IPS-NIHi7 (cell line): ENCODE results near the gene KAT5.
"Not testable (repeated sequence)": the region's sequence is repeated elsewhere in the genome, so short reads cannot be mapped to it uniquely, and the experiment has no call there.

Source experiments
- DNase-seq: peaks from one replicate; pipeline ENCODE4 v3.0.0; 2012; ENCODE audit warnings: mixed read lengths; ENCODE audit errors: extremely low spot score

The KAT5 gene

DNA sequence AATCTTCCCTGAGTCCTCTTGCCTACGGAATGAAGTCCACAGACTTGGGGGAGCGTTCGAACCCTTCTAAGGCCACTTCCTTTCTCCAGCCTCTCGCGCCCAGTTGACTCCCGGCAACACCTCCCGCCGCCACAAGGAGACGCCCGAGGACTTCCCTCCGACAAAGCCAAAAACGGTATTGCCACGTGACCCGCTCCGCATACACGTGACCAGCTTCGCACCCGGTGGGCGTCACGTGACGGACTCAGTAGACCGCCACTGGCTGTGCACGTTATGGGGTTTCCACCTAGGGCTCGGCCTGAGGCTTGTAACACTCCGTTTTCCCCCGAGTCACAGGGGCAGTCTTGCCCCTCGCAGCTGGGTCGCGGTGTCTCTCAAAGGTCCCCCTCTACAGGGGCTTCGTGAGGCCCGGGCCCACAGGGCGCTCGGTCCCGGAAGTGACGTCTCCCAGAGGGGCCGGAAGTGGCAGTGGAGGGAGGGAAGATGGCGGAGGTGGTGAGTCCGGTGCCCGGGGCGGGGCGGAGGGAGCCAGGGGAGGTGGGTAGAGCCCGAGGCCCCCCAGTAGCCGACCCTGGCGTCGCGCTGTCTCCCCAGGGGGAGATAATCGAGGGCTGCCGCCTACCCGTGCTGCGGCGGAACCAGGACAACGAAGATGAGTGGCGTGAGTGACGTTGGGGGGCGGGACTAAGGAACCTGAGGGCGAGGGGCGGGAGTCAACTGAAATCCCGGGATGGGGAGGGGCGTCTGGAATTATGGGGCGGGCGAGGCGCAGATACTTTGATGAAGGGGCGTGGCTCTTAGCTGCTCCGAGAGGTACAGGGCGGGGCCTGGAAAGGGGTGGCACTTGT, at the start of gene KAT5:
KAT5 (plus strand) TSS at position 468 of the 848 bp plus-strand sequence; CDS start at position 484, 16 bp downstream.
- DNase-seq: peak; percentile 97

DNA sequence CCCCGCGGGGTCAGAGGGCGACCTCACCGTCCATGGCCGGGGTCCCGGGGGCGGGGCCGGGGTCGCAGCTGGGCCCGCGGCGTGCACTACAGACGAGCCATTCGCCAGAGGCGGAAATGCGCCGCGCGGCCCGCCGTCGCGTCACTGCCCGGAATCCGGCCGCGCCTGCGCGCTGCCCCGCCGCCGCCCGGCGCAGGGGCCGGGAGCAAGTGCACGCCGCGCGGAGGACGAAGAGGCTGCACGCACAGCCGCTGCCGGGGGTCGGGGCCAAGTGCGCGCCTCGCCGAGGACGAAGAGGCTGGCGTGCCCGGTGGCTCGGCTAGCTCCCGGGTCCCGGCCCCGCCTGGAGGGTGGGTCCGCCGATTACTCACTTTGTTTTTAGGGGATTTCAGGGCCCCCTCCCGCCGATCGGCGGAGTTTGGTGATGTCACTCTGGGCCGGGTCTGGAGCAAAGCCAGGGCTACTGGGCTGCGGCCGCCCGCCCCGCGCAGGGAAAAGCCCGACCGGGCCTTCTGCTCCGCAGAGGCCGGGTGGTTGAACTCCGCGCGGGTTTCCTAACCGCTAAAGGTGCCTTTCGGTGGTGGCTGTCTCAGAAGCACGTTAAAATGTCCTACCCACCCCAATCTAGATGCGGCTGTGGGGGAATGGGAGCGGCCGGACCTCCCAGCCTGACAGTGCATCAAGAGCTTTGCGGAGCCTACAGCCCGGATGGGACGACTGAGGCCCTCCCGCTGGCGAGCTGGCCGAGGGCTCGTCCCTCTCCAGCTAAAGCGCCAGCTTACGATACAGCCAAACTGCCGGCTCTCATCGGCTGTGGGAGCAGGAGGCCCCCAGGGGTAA, 49.0 kb upstream of the KAT5 start, which contains the start of gene RELA:
RELA (minus strand) TSS at position 118 of the 840 bp plus-strand sequence; CDS start at position 34, 84 bp downstream.
- peak; percentile 93 for DNase-seq

DNA sequence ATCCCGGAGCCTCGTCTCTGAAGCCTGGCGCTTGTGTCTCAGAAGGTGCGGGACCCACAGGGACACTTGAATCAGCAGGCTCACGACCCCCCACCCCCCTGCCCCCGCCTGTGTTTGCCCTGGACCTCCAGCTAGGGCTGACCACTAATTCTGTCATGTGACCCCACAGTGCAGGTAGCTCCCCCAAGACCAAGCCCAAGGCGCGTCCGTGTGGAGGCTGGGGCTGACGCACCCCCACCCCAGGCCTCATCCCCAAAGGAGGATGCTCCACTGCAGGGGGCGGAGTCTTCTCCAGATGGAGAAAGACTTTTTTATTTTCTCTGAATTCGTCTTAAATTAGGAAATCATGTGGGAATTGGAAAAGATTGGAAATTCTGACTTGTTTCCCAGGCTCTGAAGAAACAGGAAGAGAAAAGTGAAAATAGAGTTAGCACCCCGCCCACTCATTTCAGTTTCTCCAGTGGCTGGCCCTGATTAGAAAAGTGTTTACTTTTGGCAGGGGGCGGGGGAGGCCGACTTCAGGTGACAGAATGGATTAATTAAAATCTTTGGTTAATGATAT, 48.3 kb upstream of the KAT5 start:
- DNase-seq: peak; percentile 49

- no peak for DNase-seq
Measured at GRCh38 chr11:65672180-65672860, 39.7 kb upstream of the KAT5 start.

DNA sequence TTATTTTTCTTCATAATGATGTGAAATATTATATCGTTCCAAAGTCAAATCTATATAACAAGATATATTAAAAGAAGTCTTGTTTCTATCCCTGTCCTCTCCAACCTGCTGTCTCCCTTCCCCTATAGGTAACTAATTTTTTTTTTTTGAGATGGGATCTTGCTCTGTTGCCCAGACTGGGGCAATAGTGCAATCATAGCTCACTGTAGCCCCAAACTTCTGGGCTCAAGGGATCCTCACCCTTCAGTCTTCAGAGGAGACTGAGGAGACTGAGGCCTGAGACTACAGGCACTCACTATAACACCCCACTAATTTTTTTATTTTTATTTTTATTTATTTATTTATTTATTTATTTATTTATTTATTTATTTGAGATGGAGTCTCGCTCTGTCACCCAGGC, 39.1 kb upstream of the KAT5 start:
- DNase-seq: no peak

GRCh38 chr11:65680192-65680743, 31.8 kb upstream of the KAT5 start:
- DNase-seq: no peak

GRCh38 chr11:65683480-65683879, 28.6 kb upstream of the KAT5 start:
- DNase-seq: not testable (repeated sequence)

DNA sequence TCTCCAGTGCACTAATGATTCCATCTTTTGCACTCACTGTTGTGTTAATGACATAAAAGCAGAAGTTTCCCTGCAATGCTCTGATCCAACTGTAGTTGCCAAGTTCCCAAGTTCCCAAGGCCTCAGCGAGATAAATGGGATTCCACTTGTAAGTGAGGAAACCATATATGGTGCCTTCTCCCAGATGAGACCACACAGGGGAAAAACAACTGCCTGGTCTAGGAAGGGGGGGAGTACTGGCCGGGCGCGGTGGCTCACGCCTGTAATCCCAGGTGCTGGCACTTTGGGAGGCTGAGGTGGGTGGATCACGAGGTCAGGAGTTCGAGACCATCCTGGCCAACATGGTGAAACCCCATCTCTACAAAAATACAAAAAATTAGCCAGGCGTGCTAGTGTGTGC, 26.1 kb upstream of the KAT5 start:
- no peak for DNase-seq

DNA sequence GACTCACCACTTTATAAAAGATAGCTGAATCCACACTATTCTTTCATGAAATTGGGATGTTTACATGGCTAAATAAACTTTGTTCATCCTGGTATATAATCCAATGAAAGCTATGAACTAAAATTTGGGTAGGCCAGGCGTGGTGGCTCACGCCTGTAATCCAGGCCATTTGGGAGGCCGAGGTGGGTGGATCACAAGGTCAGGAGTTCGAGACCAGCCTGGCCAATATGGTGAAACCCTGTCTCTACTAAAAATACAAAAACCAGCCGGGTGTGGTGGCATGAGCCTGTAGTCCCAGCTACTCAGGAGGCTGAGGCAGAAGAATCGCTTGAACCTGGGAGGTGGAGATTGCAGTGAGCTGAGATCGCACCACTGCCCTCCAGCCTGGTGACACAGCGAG, 20.2 kb upstream of the KAT5 start:
- DNase-seq: not testable (repeated sequence)

DNA sequence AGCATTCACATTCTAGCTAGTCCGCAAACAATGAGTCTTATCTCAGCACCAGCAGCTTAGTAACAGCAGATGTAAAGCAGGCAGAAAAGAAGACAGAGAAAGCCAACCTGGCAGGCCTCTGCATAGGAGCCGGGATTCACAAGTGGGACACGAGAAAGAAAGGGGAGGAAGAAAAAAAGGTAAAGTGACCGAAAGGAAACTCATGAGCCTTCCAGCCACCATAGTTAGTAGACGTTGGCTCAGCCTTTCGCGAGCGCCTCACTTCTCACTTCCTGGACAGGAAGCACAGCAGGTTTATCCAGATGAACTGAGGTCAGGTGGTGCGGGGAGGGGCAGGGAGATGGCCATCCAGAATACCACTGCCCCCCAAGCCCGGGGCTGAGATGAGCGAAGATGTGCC, 19.7 kb upstream of the KAT5 start:
- DNase-seq: no peak

GRCh38 chr11:65695459-65696241, 16.4 kb upstream of the KAT5 start:
- DNase-seq: no peak

GRCh38 chr11:65696802-65697552, 15.1 kb upstream of the KAT5 start:
- no peak for DNase-seq

- DNase-seq: no peak
Measured at GRCh38 chr11:65698205-65698604, 13.8 kb upstream of the KAT5 start.

DNA sequence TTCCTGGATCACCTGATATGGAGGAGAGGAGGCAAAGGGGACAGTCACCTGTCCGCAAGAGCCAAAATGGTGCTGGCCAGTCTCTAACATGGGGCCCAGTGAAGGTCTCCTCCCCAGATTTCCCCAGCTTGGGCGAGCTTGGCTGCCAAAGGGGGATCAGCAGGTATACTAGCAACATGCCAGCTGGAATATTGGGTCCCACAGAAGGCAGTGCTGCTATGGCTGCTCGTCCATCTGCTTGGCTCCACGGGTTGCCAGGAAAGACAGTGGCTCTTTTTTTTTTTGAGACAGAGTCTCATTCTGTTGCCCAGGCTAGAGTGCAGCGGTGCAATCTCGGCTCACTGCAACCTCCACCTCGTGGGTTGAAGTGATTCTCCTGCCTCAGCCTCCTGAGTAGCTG, 12.7 kb upstream of the KAT5 start:
- DNase-seq: no peak

- DNase-seq: no peak
Measured at GRCh38 chr11:65700399-65700798, 11.7 kb upstream of the KAT5 start.

DNA sequence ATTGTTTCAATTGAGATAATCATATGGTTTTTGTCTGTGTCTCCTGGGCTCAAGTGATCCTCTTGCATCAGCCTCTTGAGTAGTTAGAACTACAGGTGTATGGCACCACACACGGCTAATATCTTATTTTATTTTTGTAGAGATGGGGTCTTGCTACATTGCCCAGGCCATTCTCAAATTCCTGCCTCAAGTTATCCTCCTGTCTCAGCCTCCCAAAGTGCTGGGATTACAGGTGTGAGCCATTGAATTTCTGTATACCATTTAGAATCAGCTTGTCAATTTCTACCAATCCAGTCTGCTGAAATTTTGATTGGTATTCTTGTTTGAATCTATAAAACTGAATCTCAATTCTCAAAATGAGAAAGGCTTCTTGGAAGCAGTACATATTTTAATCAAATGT, 10.4 kb upstream of the KAT5 start:
- no peak for DNase-seq

- no peak for DNase-seq
Measured at GRCh38 chr11:65703846-65704245, 8.2 kb upstream of the KAT5 start.

DNA sequence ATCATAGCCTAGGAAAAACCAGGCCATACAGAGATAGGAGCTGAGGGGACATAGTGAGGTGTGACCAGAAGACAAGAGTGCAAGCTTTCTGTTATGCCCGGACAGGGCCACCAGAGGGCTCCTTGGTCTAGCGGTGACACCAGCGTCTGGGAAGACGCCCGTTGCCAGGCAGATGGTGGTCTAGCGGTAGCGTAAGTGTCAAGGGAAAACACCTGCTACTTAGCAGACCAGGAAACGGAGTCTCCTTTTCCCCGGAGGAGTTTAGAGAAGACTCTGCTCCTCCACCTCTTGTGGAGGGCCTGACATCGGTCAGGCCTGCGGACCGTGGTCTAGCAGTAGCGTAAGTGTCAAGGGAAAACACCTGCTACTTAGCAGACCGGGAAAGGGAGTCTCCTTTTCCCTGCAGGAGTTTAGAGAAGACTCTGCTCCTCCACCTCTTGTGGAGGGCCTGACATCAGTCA, 5.7 kb upstream of the KAT5 start:
- DNase-seq: not testable (repeated sequence)

- not testable (repeated sequence) for DNase-seq
Measured at GRCh38 chr11:65707002-65707401, 5.0 kb upstream of the KAT5 start.

GRCh38 chr11:65708451-65708850, 3.6 kb upstream of the KAT5 start:
- DNase-seq: no peak
